ENCODE data around the gene NEU2.
"Not testable (repeated sequence)": the region's sequence is repeated elsewhere in the genome, so short reads cannot be mapped to it uniquely, and the experiment has no call there.

The NEU2 gene

GRCh38 chr2:233010569-233011267 lies 21.8 kb upstream of the NEU2 start:
- DNase-seq (ENCODE audit: low read depth), result no peak

- DNase-seq (ENCODE audit: low read depth), result no peak
Measured at GRCh38 chr2:233011268-233011650, 21.2 kb upstream of the NEU2 start.

- DNase-seq (ENCODE audit: low read depth), result no peak
Measured at GRCh38 chr2:233011702-233012131, 20.8 kb upstream of the NEU2 start.

- DNase-seq (ENCODE audit: low read depth), result no peak
Measured at GRCh38 chr2:233012301-233012971, 20.0 kb upstream of the NEU2 start.

- DNase-seq (ENCODE audit: low read depth), result no peak
Measured at GRCh38 chr2:233013027-233013461, 19.4 kb upstream of the NEU2 start, which contains the start of gene NGEF. NGEF (minus strand) TSS chr2:233013256; CDS start chr2:232974890, 38,366 bp downstream.

GRCh38 chr2:233013650-233014049 lies 18.8 kb upstream of the NEU2 start:
- DNase-seq (ENCODE audit: low read depth), result no peak

GRCh38 chr2:233015019-233015645 lies 17.3 kb upstream of the NEU2 start:
- DNase-seq (ENCODE audit: low read depth), result no peak

GRCh38 chr2:233017947-233018346 lies 14.5 kb upstream of the NEU2 start:
- DNase-seq (ENCODE audit: low read depth), result no peak

- not testable (repeated sequence) for DNase-seq (ENCODE audit: low read depth)
Measured at GRCh38 chr2:233019610-233020009, 12.9 kb upstream of the NEU2 start.

- DNase-seq (ENCODE audit: low read depth), result no peak
Measured at GRCh38 chr2:233020454-233020853, 12.0 kb upstream of the NEU2 start.

- no peak for DNase-seq (ENCODE audit: low read depth)
Measured at GRCh38 chr2:233021771-233022170, 10.7 kb upstream of the NEU2 start.

GRCh38 chr2:233022561-233022960 lies 9.9 kb upstream of the NEU2 start:
- no peak for DNase-seq (ENCODE audit: low read depth)

GRCh38 chr2:233023007-233023760 lies 9.3 kb upstream of the NEU2 start:
- no peak for DNase-seq (ENCODE audit: low read depth)

GRCh38 chr2:233023761-233024410 lies 8.6 kb upstream of the NEU2 start:
- no peak for DNase-seq (ENCODE audit: low read depth)

- DNase-seq (ENCODE audit: low read depth), result no peak
Measured at GRCh38 chr2:233025706-233026105, 6.8 kb upstream of the NEU2 start.

- no peak for DNase-seq (ENCODE audit: low read depth)
Measured at GRCh38 chr2:233026198-233026813, 6.2 kb upstream of the NEU2 start.

- no peak for DNase-seq (ENCODE audit: low read depth)
Measured at GRCh38 chr2:233029321-233029720, 3.2 kb upstream of the NEU2 start.

- DNase-seq (ENCODE audit: low read depth), result no peak
Measured at GRCh38 chr2:233031556-233032500, 644 bp upstream of the NEU2 start.

- no peak for DNase-seq (ENCODE audit: low read depth)
Measured at GRCh38 chr2:233033672-233034071, 1.2 kb downstream of the NEU2 start.
